ENCODE measurements around the gene ABCB11. TPM values are rescaled to one million over a fixed set of nuclear protein-coding genes. Genes with fewer than 3 reads are reported as not detected.

Gene ABCB11
- polyA plus RNA-seq, 1 of the 3 experiments (the other 2 are of a cell fraction), result not detected

- TF ChIP-seq USF1 (IDR thresholded peaks at IDR 0.05; ENCODE audit: borderline replicate concordance, low read depth) (no peak), NFIC (IDR thresholded peaks at IDR 0.05; ENCODE audit: borderline replicate concordance) (no peak), MEF2A (IDR thresholded peaks at IDR 0.05; ENCODE audit: borderline replicate concordance, low read depth) (no peak)
Measured at GRCh38 chr2:168912466-168912865, 118.7 kb downstream of the ABCB11 start (continued).

GRCh38 chr2:168910330-168910729 is 120.8 kb downstream of the ABCB11 start:
- H3K4me3 ChIP-seq (ENCODE audit: low read depth in 2 of 2, low read length in 1 of 2), result no peak overlapping the region
- no peaks in the 10 kb centered on the region for H3K9me2 ChIP-seq
- H3K9ac ChIP-seq, result no peak overlapping the region
- H3K9me3 ChIP-seq, result no peaks in the 10 kb centered on the region
- 62% methylated on average over 5 of the region's 5 CpGs for WGBS (ENCODE audit: low lambda C conversion rate)
- no peaks in the 10 kb centered on the region for H4K20me1 ChIP-seq (ENCODE audit: insufficient read depth)
- ChIA-PET POLR2A (no interaction called here), CTCF (interaction anchor here (0.7 to 1.0 kb wide), 2 partner anchors 459 to 593 kb away, joined by 3 read pairs; no protein-coding TSS in a partner anchor)
- H3F3A ChIP-seq (replicated peaks; ENCODE audit: insufficient read depth), result no peaks in the 10 kb centered on the region
- no peak overlapping the region for H3K27ac ChIP-seq (ENCODE audit: low read depth in 2 of 2, low read length in 1 of 2)
- no peak for DNase-seq
- H3K4me2 ChIP-seq, result no peak overlapping the region
- H3K27me3 ChIP-seq (ENCODE audit: insufficient read depth), result peaks cover 6% of the 10 kb centered on the region; the same call in 1 of the 2 replicates
- no peak overlapping the region for H2AFZ ChIP-seq (ENCODE audit: low read depth)
- peaks cover 0 to 4% of the 10 kb centered on the region in 2 experiments; a peak in 2 of 4 replicates for H3K4me1 ChIP-seq (ENCODE audit: control insufficient read depth in 1 of 2, insufficient read depth in 2 of 2, low read depth in 1 of 2, low read length in 1 of 2)
- no peaks in the 10 kb centered on the region for H3K79me2 ChIP-seq (ENCODE audit: insufficient read depth)
- TF ChIP-seq YY1 (IDR thresholded peaks at IDR 0.05; ENCODE audit: low read depth) (no peak), ELF1 (IDR thresholded peaks at IDR 0.05) (no peak), GATA2 (CRISPR knock-in tag; IDR thresholded peaks at IDR 0.05) (no peak), CTCF (IDR thresholded peaks at IDR 0.05) (no peak), FOXM1 (IDR thresholded peaks at IDR 0.05; ENCODE audit: low read depth) (no peak), REST (IDR thresholded peaks at IDR 0.05; ENCODE audit: low read depth, low read length) (no peak), EZH2phosphoT487 (IDR thresholded peaks at IDR 0.05; ENCODE audit: borderline replicate concordance, low read depth) (no peak), RFX5 (IDR thresholded peaks at IDR 0.05; ENCODE audit: low read length) (no peak), USF2 (IDR thresholded peaks at IDR 0.05; ENCODE audit: borderline replicate concordance, low read depth, low read length) (no peak), USF1 (IDR thresholded peaks at IDR 0.05; ENCODE audit: borderline replicate concordance, low read depth) (no peak), TCF12 (IDR thresholded peaks at IDR 0.05) (no peak), TEAD4 (IDR thresholded peaks at IDR 0.05; ENCODE audit: borderline replicate concordance, insufficient read depth) (no peak), RXRA (IDR thresholded peaks at IDR 0.05; ENCODE audit: borderline replicate concordance, low read depth) (no peak), FOSL2 (IDR thresholded peaks at IDR 0.05; ENCODE audit: borderline replicate concordance, low read depth) (no peak), POLR2AphosphoS5 (IDR thresholded peaks at IDR 0.05; ENCODE audit: low read depth, low read length) (no peak), CHD2 (IDR thresholded peaks at IDR 0.05; ENCODE audit: low read length, partially characterized antibody) (no peak), MAX (IDR thresholded peaks at IDR 0.05; ENCODE audit: low read depth) (no peak), SIN3A (IDR thresholded peaks at IDR 0.05; ENCODE audit: borderline replicate concordance, low read depth, low read length) (no peak)
- H3K36me3 ChIP-seq (replicated peaks in 1 of 2; ENCODE audit: control insufficient read depth in 1 of 2, insufficient read depth in 2 of 2, low read length in 1 of 2), result no peaks in the 10 kb centered on the region

All from SK-N-SH (cell line).